Cardiac muscle cell (in vitro differentiated cells and primary cell): ENCODE data around the gene TMEM184A. TPM values are rescaled to one million over a fixed set of nuclear protein-coding genes. Genes with fewer than 3 reads are reported as not detected.

Experiments used
- DNase-seq, 2 donors: peaks; one replicate each; pipeline versions ENCODE4 v3.0.0 to v3.0.0-alpha.2; 2010 to 2017; ENCODE audit warnings: low read depth in 1 of 2, low spot score in 1 of 2
- H3K27ac ChIP-seq: fragments of 200-600 bp; sonication (generic); 2 replicates; pipeline ENCODE4 v1.5.1; 2016
- H3K27me3 ChIP-seq: fragments of 200-600 bp; sonication (generic); 2 replicates; pipeline ENCODE4 v1.6.0; 2016; ENCODE audit warnings: control low read depth
- H3K36me3 ChIP-seq: fragments of 200-600 bp; sonication (generic); 2 replicates; pipeline ENCODE4 v1.5.1; 2016; ENCODE audit warnings: control low read depth
- H3K4me1 ChIP-seq: fragments of 200-600 bp; sonication (generic); 2 replicates; pipeline ENCODE4 v1.8.1; 2017; ENCODE audit warnings: low read depth, mild to moderate bottlenecking, mixed run types
- H3K4me3 ChIP-seq: fragments of 200-600 bp; sonication (generic); 2 replicates; pipeline ENCODE4 v1.5.1; 2016; ENCODE audit warnings: mild to moderate bottlenecking
- H3K9me3 ChIP-seq: fragments of 200-600 bp; sonication (generic); 2 replicates; pipeline ENCODE4 v1.5.1; 2017; ENCODE audit warnings: low read depth, mild to moderate bottlenecking, control low read depth
- polyA plus RNA-seq: library from polyadenylated mRNA; unstranded; fragments of >200 nt; fragmentation: Nextera tagmentation; extraction: Ambion mirVana; gene quantifications from 2 replicates; pipeline ENCODE4 v1.2.1, GENCODE V29; 2016
- total RNA-seq: library from RNA; depleted of rRNA; stranded (reverse); fragments of >200 nt; gene quantifications from 2 replicates; pipeline ENCODE4 v1.2.3, GENCODE V29; 2016
- TF ChIP-seq, protein P1 (sequence below): IDR thresholded peaks from 2 replicates; pipeline ENCODE4 v1.5.1; 2012; ENCODE audit warnings: low read depth, mild to moderate bottlenecking, low read length

TMEM184A gene
- total and polyA plus RNA-seq, 2 experiments from 2014 or later = 2.1 to 3.0 TPM

GRCh38 chr7:1530946-1531262 lies 25.1 kb downstream of the TMEM184A start:
- Histone ChIP-seq H3K4me1 (no peaks in the 10 kb centered on the region), H3K27ac (no peak overlapping the region), H3K4me3 (peak overlapping the region; percentile 26), H3K9me3 (no peaks in the 10 kb centered on the region), H3K27me3 (peaks cover 7% of the 10 kb centered on the region), H3K36me3 (no peaks in the 10 kb centered on the region)
- TF ChIP-seq, protein P1, sequence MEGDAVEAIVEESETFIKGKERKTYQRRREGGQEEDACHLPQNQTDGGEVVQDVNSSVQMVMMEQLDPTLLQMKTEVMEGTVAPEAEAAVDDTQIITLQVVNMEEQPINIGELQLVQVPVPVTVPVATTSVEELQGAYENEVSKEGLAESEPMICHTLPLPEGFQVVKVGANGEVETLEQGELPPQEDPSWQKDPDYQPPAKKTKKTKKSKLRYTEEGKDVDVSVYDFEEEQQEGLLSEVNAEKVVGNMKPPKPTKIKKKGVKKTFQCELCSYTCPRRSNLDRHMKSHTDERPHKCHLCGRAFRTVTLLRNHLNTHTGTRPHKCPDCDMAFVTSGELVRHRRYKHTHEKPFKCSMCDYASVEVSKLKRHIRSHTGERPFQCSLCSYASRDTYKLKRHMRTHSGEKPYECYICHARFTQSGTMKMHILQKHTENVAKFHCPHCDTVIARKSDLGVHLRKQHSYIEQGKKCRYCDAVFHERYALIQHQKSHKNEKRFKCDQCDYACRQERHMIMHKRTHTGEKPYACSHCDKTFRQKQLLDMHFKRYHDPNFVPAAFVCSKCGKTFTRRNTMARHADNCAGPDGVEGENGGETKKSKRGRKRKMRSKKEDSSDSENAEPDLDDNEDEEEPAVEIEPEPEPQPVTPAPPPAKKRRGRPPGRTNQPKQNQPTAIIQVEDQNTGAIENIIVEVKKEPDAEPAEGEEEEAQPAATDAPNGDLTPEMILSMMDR = no peak
- DNase-seq = no peak

GRCh38 chr7:1529383-1530116 lies 26.5 kb downstream of the TMEM184A start:
- Histone ChIP-seq H3K9me3 (no peaks in the 10 kb centered on the region), H3K36me3 (no peaks in the 10 kb centered on the region), H3K4me1 (no peaks in the 10 kb centered on the region), H3K4me3 (no peak overlapping the region), H3K27me3 (peaks cover 7% of the 10 kb centered on the region), H3K27ac (no peak overlapping the region)
- DNase-seq = no peak
- TF ChIP-seq, protein P1 = no peak

DNA sequence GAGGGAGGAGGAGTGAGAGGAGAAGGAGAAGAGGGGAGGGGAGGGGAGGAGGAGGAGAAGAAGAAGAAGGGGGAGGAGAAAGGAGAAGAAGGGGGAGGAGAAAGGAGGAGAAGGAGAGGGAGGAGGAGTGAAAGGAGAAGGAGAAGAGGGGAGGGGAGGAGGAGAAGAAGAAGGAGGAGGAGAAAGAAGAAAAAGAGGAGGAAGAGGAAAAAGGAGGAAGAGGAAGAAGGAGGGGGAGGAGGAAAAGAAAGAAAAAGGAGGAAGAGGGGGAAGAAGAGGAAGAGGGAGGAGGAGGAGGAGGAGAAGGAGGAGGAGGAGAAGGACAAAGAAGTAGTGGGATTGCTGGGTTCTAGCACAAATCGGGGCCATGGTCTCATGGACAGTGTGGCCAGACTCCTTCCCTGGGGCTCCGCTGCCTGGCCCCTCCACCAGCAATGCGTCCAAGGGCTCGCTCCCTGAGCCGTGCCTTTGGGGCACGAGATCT lies 29.7 kb downstream of the TMEM184A start:
- TF ChIP-seq, protein P1 = no peak
- Histone ChIP-seq H3K4me3 (no peak overlapping the region), H3K27ac (no peak overlapping the region), H3K4me1 (no peaks in the 10 kb centered on the region), H3K9me3 (no peaks in the 10 kb centered on the region), H3K27me3 (peaks cover 7% of the 10 kb centered on the region), H3K36me3 (no peaks in the 10 kb centered on the region)
- DNase-seq = no peak

- no peak for DNase-seq
- Histone ChIP-seq H3K27ac (no peak overlapping the region), H3K27me3 (peaks cover 7% of the 10 kb centered on the region), H3K4me1 (no peaks in the 10 kb centered on the region), H3K4me3 (no peak overlapping the region), H3K36me3 (no peaks in the 10 kb centered on the region), H3K9me3 (no peaks in the 10 kb centered on the region)
- TF ChIP-seq, protein P1 = no peak
Observed at GRCh38 chr7:1525409-1525808, 30.6 kb downstream of the TMEM184A start.

- H3K27ac ChIP-seq = no peak overlapping the region
- H3K4me1 ChIP-seq = no peaks in the 10 kb centered on the region
- no peaks in the 10 kb centered on the region for H3K9me3 ChIP-seq
- TF ChIP-seq, protein P1 = no peak
- DNase-seq = no peak
- no peaks in the 10 kb centered on the region for H3K36me3 ChIP-seq
- H3K27me3 ChIP-seq = peaks cover 7% of the 10 kb centered on the region
- H3K4me3 ChIP-seq = no peak overlapping the region
Observed at GRCh38 chr7:1523844-1524243, 32.2 kb downstream of the TMEM184A start.
